Cardiac fibroblast (primary cell): ENCODE data around the gene SLC17A2.
"Not testable (repeated sequence)": the region's sequence is repeated elsewhere in the genome, so short reads cannot be mapped to it uniquely, and the experiment has no call there.

ENCODE experiments used
- DNase-seq, 2 donors: peaks; one replicate each; pipeline versions ENCODE4 v3.0.0 to v3.0.0-alpha.2; 2010; ENCODE audit warnings: low read depth in 2 of 2
- H3K4me3 ChIP-seq, 2 donors: replicated peaks in 1 of 2; 1 replicate in 1 of 2; 2 replicates in 1 of 2; pipeline ENCODE4 v1.5.1; 2011; ENCODE audit warnings: low read depth in 2 of 2, low read length in 2 of 2, mild to moderate bottlenecking in 2 of 2, moderate library complexity in 1 of 2
- TF ChIP-seq, protein P1 (sequence below): IDR thresholded peaks from one replicate; pipeline ENCODE4 v1.5.1; 2011; ENCODE audit warnings: low read depth, mild to moderate bottlenecking, low read length, inconsistent platforms

SLC17A2 gene

DNA sequence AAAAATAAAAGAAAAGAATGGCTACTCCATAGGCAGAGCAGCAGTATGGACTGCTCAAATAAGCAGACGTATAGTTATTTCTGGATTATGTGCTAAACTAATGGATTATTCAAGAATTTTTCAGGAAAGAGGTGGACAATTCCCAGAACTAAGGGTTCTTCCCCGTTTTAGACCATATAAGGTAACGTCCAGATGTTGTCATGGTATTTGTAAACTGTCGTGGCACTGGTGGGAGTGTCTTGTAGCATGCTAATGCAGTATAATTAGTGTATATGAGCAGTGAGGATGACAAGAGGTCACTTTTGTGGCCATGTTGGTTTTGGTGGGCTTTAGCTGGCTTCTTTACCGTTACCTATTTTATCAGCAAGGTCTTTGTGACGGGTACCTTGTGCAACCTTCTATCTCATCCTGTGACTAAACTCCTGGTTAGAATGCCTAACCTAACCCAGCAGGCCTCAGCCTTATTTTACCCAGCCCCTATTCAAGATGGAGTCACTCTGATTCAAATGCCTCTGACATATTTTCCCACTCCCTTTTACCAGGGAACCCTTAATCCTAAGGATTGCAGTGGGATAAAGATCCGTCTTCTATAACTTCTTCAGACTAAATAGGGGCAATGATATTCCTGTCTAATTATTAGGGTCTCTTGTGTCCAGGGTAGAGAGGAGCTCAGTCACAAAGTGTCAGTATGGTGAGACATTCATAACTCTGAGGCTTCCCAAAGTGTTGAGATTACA is 21.0 kb upstream of the SLC17A2 start:
- no peak for DNase-seq
- TF ChIP-seq, protein P1, sequence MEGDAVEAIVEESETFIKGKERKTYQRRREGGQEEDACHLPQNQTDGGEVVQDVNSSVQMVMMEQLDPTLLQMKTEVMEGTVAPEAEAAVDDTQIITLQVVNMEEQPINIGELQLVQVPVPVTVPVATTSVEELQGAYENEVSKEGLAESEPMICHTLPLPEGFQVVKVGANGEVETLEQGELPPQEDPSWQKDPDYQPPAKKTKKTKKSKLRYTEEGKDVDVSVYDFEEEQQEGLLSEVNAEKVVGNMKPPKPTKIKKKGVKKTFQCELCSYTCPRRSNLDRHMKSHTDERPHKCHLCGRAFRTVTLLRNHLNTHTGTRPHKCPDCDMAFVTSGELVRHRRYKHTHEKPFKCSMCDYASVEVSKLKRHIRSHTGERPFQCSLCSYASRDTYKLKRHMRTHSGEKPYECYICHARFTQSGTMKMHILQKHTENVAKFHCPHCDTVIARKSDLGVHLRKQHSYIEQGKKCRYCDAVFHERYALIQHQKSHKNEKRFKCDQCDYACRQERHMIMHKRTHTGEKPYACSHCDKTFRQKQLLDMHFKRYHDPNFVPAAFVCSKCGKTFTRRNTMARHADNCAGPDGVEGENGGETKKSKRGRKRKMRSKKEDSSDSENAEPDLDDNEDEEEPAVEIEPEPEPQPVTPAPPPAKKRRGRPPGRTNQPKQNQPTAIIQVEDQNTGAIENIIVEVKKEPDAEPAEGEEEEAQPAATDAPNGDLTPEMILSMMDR: no peak

DNA sequence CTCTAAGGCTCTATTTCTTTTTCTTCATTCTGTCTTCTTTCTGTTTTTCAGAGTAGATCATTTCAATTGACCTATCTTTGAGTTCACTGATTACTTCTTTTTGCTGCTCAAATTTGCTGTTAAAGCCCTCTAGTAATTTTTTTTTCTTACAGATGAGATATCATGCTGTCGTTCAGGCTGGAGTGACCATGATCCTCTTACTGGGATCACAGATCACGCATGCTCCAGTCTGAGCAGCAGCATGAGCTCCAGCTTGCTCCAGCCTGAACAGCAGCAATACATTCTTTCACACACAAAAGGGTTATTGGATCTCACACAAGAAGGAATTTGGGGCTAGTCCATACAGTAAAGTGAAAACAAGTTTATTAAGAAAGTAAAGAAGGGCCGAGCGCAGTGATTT is 19.8 kb upstream of the SLC17A2 start:
- H3K4me3 ChIP-seq: no peak overlapping the region
- no peak for DNase-seq
- TF ChIP-seq, protein P1: no peak

More for the DNA sequence above, 21.0 kb upstream of the SLC17A2 start:
- H3K4me3 ChIP-seq: no peak overlapping the region

DNA sequence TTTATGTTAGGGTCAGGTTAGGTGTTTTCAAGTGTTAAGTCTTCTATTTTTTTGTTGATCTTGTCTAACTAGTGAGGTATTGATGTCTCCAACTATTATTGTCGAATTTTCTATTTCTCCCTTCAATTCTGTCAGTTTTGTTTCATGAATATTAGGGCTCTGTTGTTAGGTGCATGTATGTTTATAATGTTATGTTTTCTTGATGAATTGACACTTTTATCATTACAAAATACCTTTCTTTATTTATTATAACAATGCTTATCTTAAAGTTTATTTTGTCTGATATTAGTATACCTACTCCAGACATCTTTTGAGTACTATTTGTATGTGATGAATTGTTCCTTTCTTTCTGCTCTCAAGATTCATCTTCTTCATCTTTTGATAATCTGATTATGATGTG is 19.2 kb upstream of the SLC17A2 start:
- TF ChIP-seq, protein P1: no peak
- no peak overlapping the region for H3K4me3 ChIP-seq
- DNase-seq: no peak

DNA sequence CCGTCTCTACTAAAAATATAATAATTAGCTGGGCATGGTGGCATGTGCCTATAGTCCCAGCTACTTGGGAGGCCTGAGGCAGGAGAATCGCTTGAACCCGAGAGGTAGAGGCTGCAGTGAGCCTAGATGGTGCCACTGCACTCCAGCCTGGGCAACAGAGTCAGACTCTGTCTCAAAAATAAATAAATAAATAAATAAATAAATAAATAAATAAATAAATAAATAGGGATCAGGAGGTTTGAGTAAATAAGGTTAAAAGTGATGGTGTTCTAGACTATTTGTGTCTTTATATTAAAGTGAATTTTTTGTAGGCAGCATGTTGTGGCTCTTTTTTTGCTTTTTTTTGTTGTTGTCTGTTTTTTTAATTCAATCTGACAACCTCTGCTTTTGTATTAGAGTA is 17.0 kb upstream of the SLC17A2 start:
- DNase-seq, H3K4me3 ChIP-seq: not testable (repeated sequence)

DNA sequence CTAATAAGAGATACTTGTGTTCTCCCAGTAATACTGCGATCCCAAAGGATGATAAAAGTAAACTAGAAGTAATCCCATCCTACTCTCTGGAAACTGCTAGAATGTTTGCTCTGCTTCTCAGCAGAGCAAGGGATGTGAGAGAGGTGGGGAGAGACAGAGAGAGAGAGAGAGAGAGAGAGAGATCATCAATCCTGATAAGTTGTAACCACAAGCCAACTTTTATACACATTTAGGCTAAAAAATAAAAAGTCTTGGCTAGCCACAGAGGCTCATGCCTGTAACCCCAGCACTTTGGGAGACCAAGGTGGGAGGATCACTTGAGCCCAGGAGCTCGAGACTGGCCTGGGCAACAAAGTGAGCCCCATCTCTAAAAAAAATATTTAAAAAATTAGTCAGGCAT is 16.1 kb upstream of the SLC17A2 start:
- TF ChIP-seq, protein P1: no peak
- DNase-seq: no peak
- H3K4me3 ChIP-seq: no peak overlapping the region

DNA sequence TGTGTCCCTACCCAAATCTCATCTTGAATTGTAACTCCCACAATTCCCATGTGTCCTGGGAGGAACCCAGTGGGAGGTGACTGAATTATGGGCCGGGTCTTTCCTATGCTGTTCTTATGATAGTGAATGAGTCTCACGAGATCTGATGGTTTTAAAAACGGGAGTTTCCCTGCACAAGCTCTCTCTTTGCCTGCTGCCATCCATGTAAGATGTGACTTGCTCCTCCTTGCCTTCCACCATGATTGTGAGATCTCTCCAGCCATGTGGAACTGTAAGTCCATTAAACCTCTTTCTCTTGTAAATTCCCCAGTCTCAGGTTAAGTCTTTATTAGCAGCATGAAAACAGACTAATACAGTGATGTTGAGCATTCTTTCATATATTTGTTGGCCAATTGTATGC is 15.2 kb upstream of the SLC17A2 start:
- H3K4me3 ChIP-seq, DNase-seq: not testable (repeated sequence)

DNA sequence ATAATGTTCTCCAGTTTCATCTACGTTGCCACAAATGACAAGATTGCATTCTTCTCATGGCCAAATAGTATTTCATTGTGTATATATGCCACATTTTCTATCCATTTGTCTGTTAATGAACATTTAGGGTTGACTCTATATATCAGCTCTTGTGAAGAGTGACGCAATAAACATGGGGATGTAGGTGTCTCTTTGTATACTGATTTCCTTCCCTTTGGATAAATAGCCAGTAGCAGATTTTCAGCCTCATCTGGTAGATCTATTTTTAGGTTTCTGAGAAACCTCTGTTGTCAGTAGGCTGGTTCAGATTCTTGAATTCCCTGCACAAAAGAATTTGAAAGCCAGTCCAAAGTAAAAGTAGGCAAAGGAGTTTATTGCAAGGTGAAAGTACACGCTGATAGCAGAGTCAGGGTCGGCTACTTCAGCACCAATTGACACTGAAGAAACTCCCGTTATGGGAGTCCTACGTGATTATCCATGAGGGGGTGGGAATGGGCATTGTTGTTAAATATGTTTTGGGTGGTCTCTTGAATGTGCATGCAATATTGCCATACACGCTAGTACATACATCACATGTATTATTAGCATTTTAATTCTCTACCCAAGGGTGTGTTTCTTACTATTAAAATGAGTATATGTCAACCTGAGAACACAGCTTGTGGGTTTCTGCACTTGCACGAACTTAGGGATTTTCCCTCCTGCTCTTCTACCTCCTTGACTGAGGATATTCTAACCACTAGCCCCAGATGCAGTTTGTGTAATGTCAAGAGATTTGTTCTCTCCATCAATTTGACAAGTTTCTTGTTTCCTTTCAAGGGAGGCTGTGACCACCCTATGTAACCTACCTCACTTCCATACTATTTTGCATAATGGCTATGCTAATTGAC is 14.4 kb upstream of the SLC17A2 start:
- TF ChIP-seq, protein P1: no peak
- no peak overlapping the region for H3K4me3 ChIP-seq
- DNase-seq: no peak
